Activated CD4-positive, alpha-beta memory T cell treated with anti-CD3 and anti-CD28 coated beads, Interleukin-2, amount 10 ng/mL, durations not matched to agents 7 days and 5 days (primary cell): ENCODE measurements around the gene PPP1CA. TPM values are rescaled to one million over a fixed set of nuclear protein-coding genes. Genes with fewer than 3 reads are reported as not detected.
A peak's percentile ranks its signal among the peaks of the same experiment; 100 is the strongest.
"Not testable (repeated sequence)": the region's sequence is repeated elsewhere in the genome, so short reads cannot be mapped to it uniquely, and the experiment has no call there.

Experiments
- CTCF ChIA-PET: fragments of 350-600 bp; sonication (Branson Sonifier 250); formaldehyde crosslinking; loops from one replicate; lab custom pipeline; 2021; ENCODE audit warnings: antibody characterized with exemption, inconsistent platforms; lab: Charles Lee
- POLR2A ChIA-PET: fragments of 350-600 bp; sonication (Branson Sonifier 250); formaldehyde crosslinking; loops from one replicate; lab custom pipeline; 2021; ENCODE audit warnings: antibody characterized with exemption; lab: Charles Lee
- DNase-seq: peaks from one replicate; pipeline ENCODE4 v3.0.0-alpha.2; 2020
- H3K27ac Mint-ChIP-seq: one replicate; pipeline ENCODE4 v1.8.0; 2021; ENCODE audit warnings: mild to moderate bottlenecking, mixed read lengths
- H3K27me3 Mint-ChIP-seq: one replicate; pipeline ENCODE4 v1.8.0; 2021; ENCODE audit warnings: mixed read lengths
- H3K36me3 Mint-ChIP-seq: one replicate; pipeline ENCODE4 v1.8.0; 2021; ENCODE audit warnings: low read depth, mixed read lengths
- H3K4me1 Mint-ChIP-seq: one replicate; pipeline ENCODE4 v1.8.0; 2021; ENCODE audit warnings: mixed read lengths
- H3K4me3 Mint-ChIP-seq: one replicate; pipeline ENCODE4 v1.8.0; 2021; ENCODE audit warnings: mild to moderate bottlenecking, mixed read lengths
- H3K9me3 Mint-ChIP-seq: one replicate; pipeline ENCODE4 v1.8.0; 2021; ENCODE audit warnings: mixed read lengths
- total RNA-seq, 2 experiments: library from RNA; stranded (reverse); gene quantifications; one replicate each; pipeline ENCODE4 v1.2.3, GENCODE V29; 2021

PPP1CA gene
- total RNA-seq, 2 experiments from 2014 or later, result 308 to 315 TPM

DNA sequence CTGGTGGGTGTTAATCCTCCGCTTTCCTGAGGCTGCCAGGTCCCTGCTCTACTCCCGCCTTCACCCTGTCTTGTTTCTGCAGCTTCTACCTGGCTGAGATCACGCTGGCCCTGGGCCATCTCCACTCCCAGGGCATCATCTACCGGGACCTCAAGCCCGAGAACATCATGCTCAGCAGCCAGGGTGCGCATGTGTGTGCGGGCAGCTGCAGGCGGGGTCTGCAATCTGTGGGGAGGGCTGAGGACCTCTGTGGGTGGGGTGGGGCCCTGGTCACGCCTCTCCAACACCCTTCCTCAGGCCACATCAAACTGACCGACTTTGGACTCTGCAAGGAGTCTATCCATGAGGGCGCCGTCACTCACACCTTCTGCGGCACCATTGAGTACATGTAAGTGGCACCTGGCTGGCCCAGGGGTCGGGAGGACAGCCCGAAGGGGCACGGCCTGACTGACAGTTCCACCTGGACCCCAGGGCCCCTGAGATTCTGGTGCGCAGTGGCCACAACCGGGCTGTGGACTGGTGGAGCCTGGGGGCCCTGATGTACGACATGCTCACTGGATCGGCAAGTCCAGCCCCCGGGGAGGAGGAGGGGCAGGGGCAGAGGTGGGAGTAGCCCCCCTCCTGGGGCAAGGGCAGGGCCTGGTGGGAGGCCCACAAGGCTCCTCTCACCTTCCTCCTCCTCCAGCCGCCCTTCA, 31.1 kb upstream of the PPP1CA start:
- no peak for DNase-seq
- peaks cover 67% of the 10 kb centered on the region for H3K4me1 Mint-ChIP-seq

DNA sequence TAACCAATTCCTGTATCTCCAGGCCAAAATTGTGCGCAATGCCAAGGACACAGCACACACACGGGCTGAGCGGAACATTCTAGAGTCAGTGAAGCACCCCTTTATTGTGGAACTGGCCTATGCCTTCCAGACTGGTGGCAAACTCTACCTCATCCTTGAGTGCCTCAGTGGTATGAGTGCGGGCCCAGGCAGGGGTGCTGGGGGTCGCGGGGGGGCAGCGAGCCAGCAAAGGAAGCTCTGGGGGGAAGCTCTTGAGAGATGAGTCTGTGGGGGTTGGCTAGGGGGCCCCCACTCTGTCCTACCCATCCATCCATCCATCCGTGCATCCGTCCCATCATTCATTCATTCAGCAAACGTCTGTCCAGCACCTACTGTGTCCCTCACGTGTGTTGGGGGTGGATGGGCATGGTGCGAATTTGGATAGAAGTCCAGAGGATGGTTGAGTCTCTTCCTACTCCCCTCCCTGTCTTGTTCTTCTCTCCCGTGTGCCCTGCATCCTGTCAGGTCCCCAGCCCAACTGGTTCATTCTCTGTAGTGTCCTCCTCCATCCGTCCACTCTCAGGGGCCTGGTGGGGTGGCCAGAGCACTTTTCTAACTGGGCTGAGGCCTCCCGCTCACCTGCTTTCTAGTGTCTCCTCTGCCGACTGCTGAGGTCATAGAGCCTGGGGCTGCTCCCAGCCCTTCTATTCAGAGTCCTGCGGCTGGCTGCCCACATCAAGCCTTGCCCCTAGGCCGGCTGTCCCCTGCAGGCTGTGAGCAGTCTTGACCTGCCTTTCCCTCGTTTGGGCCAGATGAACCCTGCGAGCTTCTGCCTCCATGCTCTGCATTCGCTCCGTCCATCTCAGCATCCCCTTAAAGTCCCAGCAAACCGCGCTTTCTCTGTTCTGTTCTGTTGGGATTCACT, 29.9 kb upstream of the PPP1CA start:
- H3K36me3 Mint-ChIP-seq, result peaks cover 43% of the 10 kb centered on the region
- H3K27me3 Mint-ChIP-seq, result no peaks in the 10 kb centered on the region
- ChIA-PET POLR2A (interaction anchor here (0.7 to 15.2 kb wide), 12 partner anchors 8 to 79 kb away, joined by 3 to 361 read pairs (median 4); partner anchors contain the start of genes PPP1CA, RAD9A and TBC1D10C), CTCF (no interaction called here)
- DNase-seq, result no peak
- no peaks in the 10 kb centered on the region for H3K9me3 Mint-ChIP-seq
- no peak overlapping the region for H3K4me3 Mint-ChIP-seq
- H3K27ac Mint-ChIP-seq, result peak overlapping the region; percentile 38
- peaks cover 74% of the 10 kb centered on the region for H3K4me1 Mint-ChIP-seq

More for the DNA sequence above, 31.1 kb upstream of the PPP1CA start:
- no peaks in the 10 kb centered on the region for H3K9me3 Mint-ChIP-seq
- ChIA-PET CTCF (interaction anchor here (0.9 to 1.1 kb wide), 2 partner anchors 8 to 26 kb away, joined by 3 read pairs; no protein-coding TSS in a partner anchor), POLR2A (interaction anchor here (0.7 to 15.2 kb wide), 12 partner anchors 8 to 80 kb away, joined by 3 to 361 read pairs (median 6); partner anchors contain the start of genes PPP1CA, RAD9A, TBC1D10C and TMEM134)
- peaks cover 53% of the 10 kb centered on the region for H3K36me3 Mint-ChIP-seq
- H3K4me3 Mint-ChIP-seq, result peak overlapping the region; percentile 21
- H3K27ac Mint-ChIP-seq, result peak overlapping the region; percentile 73
- H3K27me3 Mint-ChIP-seq, result no peaks in the 10 kb centered on the region

DNA sequence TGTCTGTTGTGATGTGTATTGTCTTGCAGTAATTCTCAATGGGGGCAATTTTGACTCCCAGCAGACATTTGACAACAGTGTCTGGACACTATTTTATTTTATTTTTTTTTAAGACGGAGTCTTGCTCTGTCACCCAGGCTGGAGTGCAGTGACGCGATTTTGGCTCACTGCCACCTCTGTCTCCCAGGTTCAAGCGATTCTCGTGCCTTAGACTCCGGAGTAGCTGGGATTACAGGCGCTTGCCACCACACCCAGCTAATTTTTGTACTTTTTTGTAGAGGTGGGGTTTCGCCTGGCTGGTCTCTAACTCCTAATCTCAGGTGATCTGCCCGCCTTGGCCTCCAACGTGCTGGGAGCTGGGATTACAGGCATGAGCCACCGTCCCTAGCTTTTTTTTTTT, 28.1 kb upstream of the PPP1CA start:
- peaks cover 30% of the 10 kb centered on the region for H3K36me3 Mint-ChIP-seq
- peak overlapping the region; percentile 95 for H3K4me3 Mint-ChIP-seq
- no peak for DNase-seq
- H3K27me3 Mint-ChIP-seq, result no peaks in the 10 kb centered on the region
- CTCF ChIA-PET, result interaction anchor here (1.7 kb wide), 1 partner anchor 9 kb away, joined by 5 read pairs; no protein-coding TSS in a partner anchor
- no peaks in the 10 kb centered on the region for H3K9me3 Mint-ChIP-seq
- peaks cover 70% of the 10 kb centered on the region for H3K4me1 Mint-ChIP-seq
- no peak overlapping the region for H3K27ac Mint-ChIP-seq
- POLR2A ChIA-PET, result interaction anchor here (0.7 to 15.2 kb wide), 8 partner anchors 9 to 46 kb away, joined by 3 to 361 read pairs (median 21); partner anchors contain the start of genes PPP1CA, PTPRCAP, RAD9A and TBC1D10C

DNA sequence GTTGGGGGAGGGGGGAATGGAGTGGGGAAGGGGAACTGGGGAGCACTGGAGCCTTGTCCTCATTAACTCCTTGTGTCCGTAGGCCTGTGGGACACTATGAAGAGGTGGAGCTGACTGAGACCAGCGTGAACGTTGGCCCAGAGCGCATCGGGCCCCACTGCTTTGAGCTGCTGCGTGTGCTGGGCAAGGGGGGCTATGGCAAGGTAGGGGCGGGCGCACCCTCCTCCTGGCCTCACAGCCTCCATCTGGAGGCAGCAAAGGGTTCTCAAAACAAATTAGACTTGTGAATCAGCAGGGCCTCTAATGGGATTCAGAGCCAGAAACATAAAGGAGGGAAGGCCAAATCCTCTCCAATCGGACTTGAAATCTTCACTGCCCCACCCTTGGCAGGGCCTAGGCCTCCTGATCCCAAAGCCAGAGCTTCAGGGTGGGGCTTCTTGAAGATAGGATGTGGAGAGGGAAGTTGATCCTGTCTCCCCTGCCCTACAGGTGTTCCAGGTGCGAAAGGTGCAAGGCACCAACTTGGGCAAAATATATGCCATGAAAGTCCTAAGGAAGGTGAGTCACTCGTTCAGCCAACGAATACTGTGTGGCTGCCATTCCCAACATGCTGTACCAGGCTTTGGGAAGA, 27.5 kb upstream of the PPP1CA start:
- peaks cover 68% of the 10 kb centered on the region for H3K4me1 Mint-ChIP-seq
- POLR2A ChIA-PET, result interaction anchor here (0.7 to 15.2 kb wide), 14 partner anchors 9 to 151 kb away, joined by 3 to 361 read pairs (median 5); partner anchors contain the start of genes CORO1B, PPP1CA, PTPRCAP and TBC1D10C
- CTCF ChIA-PET, result interaction anchor here (1.7 to 2.1 kb wide), 3 partner anchors 10 to 28 kb away, joined by 5 to 9 read pairs (median 9); partner anchors contain the start of gene PPP1CA

DNA sequence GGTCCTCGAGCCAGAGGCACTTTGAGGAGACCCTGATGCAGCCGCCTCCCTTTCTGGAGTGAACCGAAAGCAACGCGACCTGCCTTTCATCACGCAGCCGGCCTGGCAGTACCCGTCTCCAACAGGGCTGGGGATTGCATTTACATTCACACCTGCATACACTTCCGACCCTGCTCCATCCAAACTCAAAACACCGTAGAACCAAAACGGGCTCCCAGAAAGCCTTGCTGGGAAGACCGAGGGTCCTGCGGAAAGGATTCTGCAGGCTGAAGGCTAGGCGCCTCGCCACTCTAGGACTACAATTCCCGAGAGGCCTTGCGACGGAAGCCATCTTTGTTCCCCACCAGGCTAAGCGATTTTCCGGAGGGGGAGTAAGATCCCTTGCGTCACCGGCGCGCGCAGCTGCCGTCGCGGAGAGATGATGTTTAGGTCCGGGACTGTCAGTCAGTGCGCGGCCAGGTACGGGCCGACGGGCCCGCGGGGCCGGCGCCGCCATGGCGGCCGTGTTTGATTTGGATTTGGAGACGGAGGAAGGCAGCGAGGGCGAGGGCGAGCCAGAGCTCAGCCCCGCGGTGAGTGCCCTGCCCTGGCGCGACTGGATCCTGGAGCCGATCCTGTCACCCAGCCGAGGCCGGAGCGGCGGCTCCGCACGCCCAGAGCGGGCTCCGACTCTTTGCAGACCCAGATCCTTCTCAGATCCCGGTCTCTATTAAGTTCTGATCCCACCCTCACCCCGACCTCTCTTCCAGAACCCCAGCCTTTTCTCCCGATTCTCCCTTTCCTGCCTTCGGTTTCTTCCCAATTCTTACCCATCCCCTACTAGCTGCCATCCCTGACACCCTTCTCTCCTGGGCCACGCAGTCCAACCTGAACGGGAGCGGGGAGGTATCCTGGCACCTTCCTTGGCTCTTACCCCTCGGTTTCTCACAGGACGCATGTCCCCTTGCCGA, 26.7 kb upstream of the PPP1CA start, which contains the start of gene RPS6KB2:
Gene RPS6KB2 (plus strand): TSS at position 443 of the 950 bp plus-strand sequence. CDS start 52 bp downstream, at position 495.
- H3K9me3 Mint-ChIP-seq, result no peaks in the 10 kb centered on the region
- H3K4me1 Mint-ChIP-seq, result peaks cover 60% of the 10 kb centered on the region
- peak; percentile 100 for DNase-seq
- ChIA-PET CTCF (interaction anchor here (0.6 to 2.2 kb wide), 6 partner anchors 9 to 64 kb away, joined by 3 to 9 read pairs (median 7); partner anchors contain the start of genes PPP1CA, PTPRCAP and TBC1D10C), POLR2A (interaction anchor here (0.7 to 15.2 kb wide), 14 partner anchors 10 to 150 kb away, joined by 3 to 361 read pairs (median 5); partner anchors contain the start of genes CORO1B, PPP1CA, PTPRCAP and RAD9A)
- peaks cover 20% of the 10 kb centered on the region for H3K36me3 Mint-ChIP-seq
- peak within 1 kb of the TSS; percentile 94 for H3K27ac Mint-ChIP-seq
- H3K27me3 Mint-ChIP-seq, result no peaks in the 10 kb centered on the region
- peak within 1 kb of the TSS; percentile 95 for H3K4me3 Mint-ChIP-seq

More for the DNA sequence above, 27.5 kb upstream of the PPP1CA start:
- Mint-ChIP-seq H3K27ac (peak overlapping the region; percentile 94), H3K36me3 (peaks cover 26% of the 10 kb centered on the region), H3K9me3 (no peaks in the 10 kb centered on the region), H3K4me3 (peak overlapping the region; percentile 95), H3K27me3 (no peaks in the 10 kb centered on the region)
- DNase-seq, result no peak

DNA sequence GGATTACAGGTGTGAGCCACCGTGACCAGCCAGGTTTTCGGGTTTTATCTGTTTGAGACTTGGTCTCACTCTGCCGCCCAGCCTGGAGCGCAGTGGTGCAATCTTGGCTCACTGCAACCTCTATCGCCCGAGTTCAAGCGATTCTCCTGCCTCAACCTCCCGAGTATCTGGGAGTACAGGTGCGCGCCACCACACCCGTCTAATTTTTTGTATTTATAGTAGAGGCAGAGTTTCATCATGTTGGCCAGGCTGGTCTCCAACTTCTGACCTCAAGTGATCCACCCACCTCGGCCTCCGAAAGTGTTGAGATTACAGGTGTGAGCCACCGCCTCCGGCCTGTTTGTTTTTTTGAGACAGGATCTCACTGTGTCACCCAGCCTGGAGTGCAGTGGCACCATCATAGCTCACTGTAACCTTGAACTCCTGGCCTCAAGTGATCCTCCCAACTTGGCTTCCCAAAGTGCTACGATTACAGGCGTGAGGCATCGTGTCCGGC, 25.8 kb upstream of the PPP1CA start:
- H3K36me3 Mint-ChIP-seq, result peaks cover 12% of the 10 kb centered on the region
- not testable (repeated sequence) for DNase-seq, H3K27me3 Mint-ChIP-seq, H3K9me3 Mint-ChIP-seq
- ChIA-PET CTCF (interaction anchor here (0.6 to 2.2 kb wide), 5 partner anchors 10 to 64 kb away, joined by 3 to 9 read pairs (median 9); partner anchors contain the start of genes PPP1CA, PTPRCAP and TBC1D10C), POLR2A (interaction anchor here (0.6 to 15.2 kb wide), 9 partner anchors 9 to 139 kb away, joined by 3 to 361 read pairs (median 19); partner anchors contain the start of genes PPP1CA, PTPRCAP, RAD9A and TBC1D10C)
- peak overlapping the region; percentile 94 for H3K27ac Mint-ChIP-seq
- peaks cover 58% of the 10 kb centered on the region for H3K4me1 Mint-ChIP-seq
- peak overlapping the region; percentile 95 for H3K4me3 Mint-ChIP-seq

DNA sequence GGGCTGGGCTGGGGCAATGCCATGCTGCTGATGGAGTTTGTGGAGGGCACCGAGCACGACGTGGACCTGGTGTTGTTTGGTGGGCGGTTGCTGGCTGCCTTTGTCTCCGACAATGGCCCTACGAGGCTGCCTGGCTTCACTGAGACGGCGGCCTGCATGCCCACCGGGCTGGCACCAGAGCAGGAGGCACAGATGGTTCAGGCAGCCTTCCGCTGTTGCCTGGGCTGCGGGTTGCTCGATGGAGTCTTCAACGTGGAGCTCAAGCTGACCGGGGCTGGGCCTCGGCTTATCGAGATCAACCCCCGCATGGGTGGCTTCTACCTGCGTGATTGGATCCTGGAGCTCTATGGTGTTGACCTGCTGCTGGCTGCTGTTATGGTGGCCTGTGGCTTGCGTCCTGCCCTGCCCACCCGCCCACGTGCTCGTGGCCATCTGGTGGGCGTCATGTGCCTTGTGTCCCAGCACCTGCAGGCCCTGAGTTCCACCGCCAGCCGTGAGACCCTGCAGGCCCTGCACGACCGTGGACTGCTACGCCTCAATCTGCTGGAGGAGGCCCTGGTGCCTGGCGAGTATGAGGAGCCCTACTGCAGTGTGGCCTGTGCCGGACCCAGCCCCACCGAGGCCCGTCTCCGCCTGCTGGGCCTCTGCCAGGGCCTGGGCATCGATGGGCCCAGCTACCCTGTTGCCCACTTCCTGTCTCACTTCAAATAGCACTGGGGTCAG, 22.4 kb upstream of the PPP1CA start:
- H3K4me3 Mint-ChIP-seq, result no peak overlapping the region
- ChIA-PET POLR2A (interaction anchor here (0.7 to 4.5 kb wide), 6 partner anchors 9 to 23 kb away, joined by 3 to 25 read pairs (median 7); partner anchors contain the start of genes PPP1CA and PTPRCAP), CTCF (no interaction called here)
- DNase-seq, result no peak
- peaks cover 49% of the 10 kb centered on the region for H3K4me1 Mint-ChIP-seq
- no peaks in the 10 kb centered on the region for H3K9me3 Mint-ChIP-seq
- H3K27me3 Mint-ChIP-seq, result no peaks in the 10 kb centered on the region
- no peaks in the 10 kb centered on the region for H3K36me3 Mint-ChIP-seq
- H3K27ac Mint-ChIP-seq, result no peak overlapping the region

DNA sequence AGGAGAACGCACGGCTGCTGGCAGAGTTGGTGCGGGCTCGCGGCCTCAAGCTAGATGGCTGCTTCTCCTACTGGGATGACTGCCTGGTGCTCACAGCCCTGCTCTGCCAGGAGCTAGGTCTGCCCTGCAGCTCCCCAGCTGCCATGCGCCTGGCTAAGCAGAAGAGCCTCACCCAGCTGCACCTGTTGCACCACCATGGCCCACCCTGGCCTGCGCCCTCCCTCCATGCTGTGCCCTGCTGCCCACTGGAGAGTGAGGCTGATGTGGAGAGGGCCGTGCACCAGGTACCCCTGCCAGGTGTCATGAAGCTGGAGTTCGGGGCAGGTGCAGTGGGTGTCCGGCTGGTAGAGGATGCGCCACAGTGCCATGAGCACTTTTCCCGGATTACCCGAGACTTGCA, 21.8 kb upstream of the PPP1CA start:
- Mint-ChIP-seq H3K9me3 (no peaks in the 10 kb centered on the region), H3K4me3 (no peak overlapping the region), H3K36me3 (no peaks in the 10 kb centered on the region), H3K27me3 (no peaks in the 10 kb centered on the region), H3K27ac (no peak overlapping the region), H3K4me1 (peaks cover 48% of the 10 kb centered on the region)
- CTCF ChIA-PET, result interaction anchor here (1.0 kb wide), 1 partner anchor 22 kb away, joined by 5 read pairs; the partner anchor contains the start of gene PPP1CA
- POLR2A ChIA-PET, result interaction anchor here (1.2 to 4.5 kb wide), 4 partner anchors 11 to 22 kb away, joined by 3 to 25 read pairs (median 12); partner anchors contain the start of genes PPP1CA and PTPRCAP
- no peak for DNase-seq

DNA sequence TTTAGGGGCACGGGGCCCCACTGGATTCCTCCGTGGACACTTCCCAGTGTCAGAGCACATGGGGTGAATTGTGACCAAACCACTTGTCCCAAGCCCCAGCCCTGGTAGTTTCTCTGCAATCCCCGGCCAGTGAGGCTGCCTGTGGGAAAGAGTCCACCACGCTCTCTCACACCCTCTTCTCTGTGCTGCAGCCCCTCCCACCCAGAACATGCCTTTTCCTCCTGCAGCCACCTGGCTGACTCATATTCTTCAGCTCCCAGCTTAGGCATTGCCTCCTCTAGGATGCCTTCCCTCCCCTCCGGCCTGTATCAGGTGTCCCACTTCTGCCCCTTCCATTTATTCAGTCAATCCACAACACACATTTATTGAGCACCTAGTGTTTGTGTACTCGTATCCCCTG, 21.2 kb upstream of the PPP1CA start:
- Mint-ChIP-seq H3K9me3 (no peaks in the 10 kb centered on the region), H3K27me3 (no peaks in the 10 kb centered on the region), H3K4me3 (no peak overlapping the region), H3K36me3 (no peaks in the 10 kb centered on the region), H3K27ac (no peak overlapping the region), H3K4me1 (peaks cover 51% of the 10 kb centered on the region)
- ChIA-PET CTCF (interaction anchor here (1.0 kb wide), 1 partner anchor 21 kb away, joined by 5 read pairs; the partner anchor contains the start of gene PPP1CA), POLR2A (interaction anchor here (1.2 to 4.5 kb wide), 4 partner anchors 10 to 22 kb away, joined by 3 to 25 read pairs (median 12); partner anchors contain the start of genes PPP1CA and PTPRCAP)
- no peak for DNase-seq
